ENCODE results near the gene TFF1.

The TFF1 gene

DNA sequence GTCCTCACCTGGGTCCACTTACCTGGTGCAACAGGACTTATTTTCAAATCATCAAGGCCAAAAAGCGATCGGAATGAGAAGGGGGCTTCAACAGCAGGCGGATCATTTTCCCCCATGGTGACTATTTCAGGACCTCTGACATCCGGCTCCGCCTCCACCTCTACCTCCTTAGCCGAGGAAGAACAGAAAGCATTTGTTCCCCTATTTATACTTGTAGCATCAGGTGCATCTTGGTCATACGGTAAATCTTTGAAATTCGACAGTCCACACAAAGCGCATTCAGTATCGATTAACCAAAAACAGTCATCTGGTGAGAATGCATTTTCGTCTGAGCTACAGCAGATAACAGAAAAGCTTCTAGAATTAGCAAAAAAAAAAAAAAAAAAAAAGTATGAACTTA lies 29.0 kb upstream of the TFF1 start:
- no peak overlapping the region for H3K4me3 ChIP-seq (ENCODE audit: low read depth, low read length)
- ChIA-PET CTCF (no interaction called here), POLR2A (no interaction called here)
- TF ChIP-seq, protein P1, sequence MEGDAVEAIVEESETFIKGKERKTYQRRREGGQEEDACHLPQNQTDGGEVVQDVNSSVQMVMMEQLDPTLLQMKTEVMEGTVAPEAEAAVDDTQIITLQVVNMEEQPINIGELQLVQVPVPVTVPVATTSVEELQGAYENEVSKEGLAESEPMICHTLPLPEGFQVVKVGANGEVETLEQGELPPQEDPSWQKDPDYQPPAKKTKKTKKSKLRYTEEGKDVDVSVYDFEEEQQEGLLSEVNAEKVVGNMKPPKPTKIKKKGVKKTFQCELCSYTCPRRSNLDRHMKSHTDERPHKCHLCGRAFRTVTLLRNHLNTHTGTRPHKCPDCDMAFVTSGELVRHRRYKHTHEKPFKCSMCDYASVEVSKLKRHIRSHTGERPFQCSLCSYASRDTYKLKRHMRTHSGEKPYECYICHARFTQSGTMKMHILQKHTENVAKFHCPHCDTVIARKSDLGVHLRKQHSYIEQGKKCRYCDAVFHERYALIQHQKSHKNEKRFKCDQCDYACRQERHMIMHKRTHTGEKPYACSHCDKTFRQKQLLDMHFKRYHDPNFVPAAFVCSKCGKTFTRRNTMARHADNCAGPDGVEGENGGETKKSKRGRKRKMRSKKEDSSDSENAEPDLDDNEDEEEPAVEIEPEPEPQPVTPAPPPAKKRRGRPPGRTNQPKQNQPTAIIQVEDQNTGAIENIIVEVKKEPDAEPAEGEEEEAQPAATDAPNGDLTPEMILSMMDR (IDR thresholded peaks at IDR 0.05; ENCODE audit: insufficient read depth, low read length, missing control alignments): no peak
- DNase-seq (ENCODE audit: low read depth, low spot score): no peak

DNA sequence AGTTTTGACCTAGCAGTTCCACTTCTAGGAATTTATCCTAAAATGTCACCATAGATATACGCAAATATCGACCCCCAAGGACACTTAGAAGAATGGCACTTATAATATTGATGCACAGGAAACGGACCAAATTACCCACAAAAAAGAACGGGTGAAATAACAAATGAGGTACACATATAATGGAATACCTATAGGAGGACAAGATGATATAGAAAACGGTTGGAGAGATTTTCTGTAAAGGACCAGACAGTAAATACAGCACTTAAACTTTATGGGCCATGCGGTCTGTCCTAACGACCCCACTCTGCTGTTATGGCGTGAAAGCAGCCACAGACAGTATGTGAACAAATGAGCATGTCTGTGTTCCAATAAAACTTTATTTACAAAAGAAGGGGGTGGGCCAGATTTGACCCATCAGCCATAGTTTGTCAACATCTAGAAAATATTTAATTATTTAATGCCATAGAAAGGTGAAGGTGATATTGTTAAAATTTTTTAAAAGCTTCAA lies 27.2 kb upstream of the TFF1 start:
- CTCF ChIA-PET: interaction anchor here (0.8 to 1.4 kb wide), 2 partner anchors 12 kb away, joined by 3 to 4 read pairs; no protein-coding TSS in a partner anchor
- no peak overlapping the region for H3K4me3 ChIP-seq (ENCODE audit: low read depth, low read length)
- TF ChIP-seq, protein P1 (IDR thresholded peaks at IDR 0.05; ENCODE audit: insufficient read depth, low read length, missing control alignments): no peak
- no peak for DNase-seq (ENCODE audit: low read depth, low spot score)
- POLR2A ChIA-PET: no interaction called here

DNA sequence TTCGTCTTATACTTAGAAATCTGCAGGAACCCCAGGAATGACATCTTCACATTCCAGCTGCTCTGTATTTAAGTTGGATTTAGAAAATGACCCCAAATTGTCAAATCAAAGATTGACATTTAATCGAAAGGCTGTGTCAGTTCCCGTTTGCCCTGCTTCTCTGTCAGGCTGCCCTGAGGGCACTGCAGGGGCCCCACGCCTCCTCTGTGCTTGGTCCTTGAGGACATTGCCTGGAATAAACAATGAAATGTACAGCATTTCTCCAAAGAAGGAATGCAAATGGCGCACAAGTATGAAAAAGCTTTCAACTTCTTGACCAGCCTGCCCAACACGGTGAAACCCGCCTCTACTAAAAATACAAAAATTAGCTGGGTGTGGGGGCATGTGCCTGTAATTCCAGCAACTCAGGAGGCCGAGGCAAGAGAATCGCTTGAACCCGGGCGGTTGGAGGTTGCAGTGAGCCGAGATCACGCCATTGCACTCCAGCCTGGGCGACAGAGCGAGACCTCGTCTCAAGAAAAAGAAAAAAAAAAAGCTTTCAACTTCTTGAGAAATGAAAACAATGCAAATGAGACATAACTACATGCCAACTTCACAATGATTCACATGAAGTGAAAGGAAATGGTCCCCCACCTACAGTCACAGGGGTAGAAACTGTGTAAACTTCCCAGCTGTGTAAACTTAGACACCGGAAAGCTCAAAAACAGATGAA lies 26.6 kb upstream of the TFF1 start:
- no peak overlapping the region for H3K4me3 ChIP-seq (ENCODE audit: low read depth, low read length)
- no peak for DNase-seq (ENCODE audit: low read depth, low spot score)
- TF ChIP-seq, protein P1 (IDR thresholded peaks at IDR 0.05; ENCODE audit: insufficient read depth, low read length, missing control alignments): no peak
- CTCF ChIA-PET: interaction anchor here (0.8 to 1.4 kb wide), 2 partner anchors 11 to 12 kb away, joined by 3 to 4 read pairs; no protein-coding TSS in a partner anchor
- POLR2A ChIA-PET: no interaction called here

DNA sequence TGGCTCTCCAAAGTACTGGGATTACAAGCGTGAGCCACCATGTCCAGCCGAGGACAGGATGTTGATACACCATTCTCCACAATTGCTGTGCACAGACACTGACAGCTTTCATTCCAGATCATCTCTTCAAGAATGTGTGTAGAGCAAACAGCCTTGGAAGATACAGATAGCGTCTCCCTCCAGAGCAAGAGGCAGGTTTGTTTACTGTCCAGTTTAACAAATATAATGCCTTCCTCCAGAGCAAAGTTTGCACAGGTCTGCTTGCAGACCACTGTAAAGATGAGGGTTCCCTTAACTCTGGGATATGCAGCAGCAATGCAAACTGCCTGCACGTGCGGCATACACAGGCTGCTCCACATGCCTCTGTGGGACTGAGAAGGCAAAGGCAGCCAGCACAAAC lies 25.0 kb upstream of the TFF1 start:
- CTCF ChIA-PET: interaction anchor here (0.6 kb wide), 1 partner anchor 12 kb away, joined by 3 read pairs; the partner anchor contains the start of gene UBASH3A
- DNase-seq (ENCODE audit: low read depth, low spot score): no peak
- H3K4me3 ChIP-seq (ENCODE audit: low read depth, low read length): no peak overlapping the region
- POLR2A ChIA-PET: no interaction called here
- TF ChIP-seq, protein P1 (IDR thresholded peaks at IDR 0.05; ENCODE audit: insufficient read depth, low read length, missing control alignments): no peak

DNA sequence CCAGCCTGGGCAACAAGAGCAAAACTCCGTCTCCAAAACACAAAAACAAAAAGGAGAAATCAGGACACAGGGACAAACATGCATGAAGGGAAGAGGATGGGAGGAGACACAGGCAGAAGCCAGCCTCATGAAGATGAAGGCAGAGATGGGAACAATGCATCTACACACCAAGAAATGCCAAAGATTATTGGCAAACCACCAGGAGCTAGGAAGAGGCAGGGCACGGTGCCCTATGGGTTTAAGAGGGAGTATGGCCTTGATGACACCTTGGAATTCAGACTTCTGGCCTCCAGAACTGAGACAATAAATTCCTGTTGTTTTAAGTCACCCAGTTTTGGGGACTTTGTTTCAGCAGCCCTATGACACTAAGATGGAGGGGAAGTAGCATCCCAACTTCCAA lies 24.4 kb upstream of the TFF1 start:
- ChIA-PET CTCF (interaction anchor here (0.6 kb wide), 1 partner anchor 13 kb away, joined by 3 read pairs; the partner anchor contains the start of gene UBASH3A), POLR2A (no interaction called here)
- H3K4me3 ChIP-seq (ENCODE audit: low read depth, low read length): no peak overlapping the region
- TF ChIP-seq, protein P1 (IDR thresholded peaks at IDR 0.05; ENCODE audit: insufficient read depth, low read length, missing control alignments): no peak
- DNase-seq (ENCODE audit: low read depth, low spot score): no peak

DNA sequence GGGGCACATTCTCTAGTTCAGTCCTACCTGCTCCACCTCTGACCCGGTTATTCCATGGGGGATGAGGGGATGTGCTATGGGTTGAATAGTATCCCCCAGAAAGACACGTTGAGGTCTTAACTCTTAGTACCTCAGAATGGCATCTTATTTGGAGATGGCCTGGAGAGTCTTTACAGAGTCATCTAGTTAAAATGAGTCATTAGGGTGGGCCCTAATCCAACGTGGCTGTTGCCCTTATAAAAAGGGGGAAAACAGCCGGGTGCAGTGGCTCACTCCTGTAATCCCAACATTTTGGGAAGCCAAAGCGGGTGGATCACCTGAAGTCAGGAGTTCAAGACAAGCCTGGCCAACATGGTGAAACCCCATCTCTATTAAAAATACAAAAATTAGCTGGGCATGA lies 23.9 kb upstream of the TFF1 start:
- H3K4me3 ChIP-seq (ENCODE audit: low read depth, low read length): no peak overlapping the region
- DNase-seq (ENCODE audit: low read depth, low spot score): no peak
- CTCF ChIA-PET: no interaction called here
- POLR2A ChIA-PET: no interaction called here
- TF ChIP-seq, protein P1 (IDR thresholded peaks at IDR 0.05; ENCODE audit: insufficient read depth, low read length, missing control alignments): no peak

All from AG04449 (cell line).